NCI-H187 treated with DMSO at 0.1 percent for 48 hours (cell line): ENCODE measurements around the gene NEUROD2.

Experiments used
- DNase-seq: peaks from one replicate; lab custom pipeline; 2025; lab: John Stamatoyannopoulos, UW

NEUROD2 gene

DNA sequence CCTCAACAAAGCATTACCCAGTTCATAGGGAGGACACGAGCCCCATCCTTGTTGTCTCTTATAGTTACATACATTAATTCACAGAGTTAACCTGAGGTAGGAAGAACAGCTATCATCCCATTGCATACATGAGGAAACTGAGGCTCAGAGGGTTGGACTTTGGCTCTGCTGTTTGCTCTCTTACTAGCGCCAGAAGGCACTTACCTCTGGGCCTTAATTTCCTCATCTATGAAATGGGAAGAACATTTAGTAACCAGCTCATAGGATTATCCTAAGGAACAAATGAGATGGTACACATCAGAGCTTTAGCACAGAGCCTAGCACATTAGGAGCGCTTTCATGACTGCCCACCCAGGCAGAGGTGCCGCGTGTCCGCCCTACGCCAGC is 27.6 kb downstream of the NEUROD2 start:
- no peak for DNase-seq

GRCh38 chr17:39579318-39580081 is 28.2 kb downstream of the NEUROD2 start:
- DNase-seq = no peak

DNA sequence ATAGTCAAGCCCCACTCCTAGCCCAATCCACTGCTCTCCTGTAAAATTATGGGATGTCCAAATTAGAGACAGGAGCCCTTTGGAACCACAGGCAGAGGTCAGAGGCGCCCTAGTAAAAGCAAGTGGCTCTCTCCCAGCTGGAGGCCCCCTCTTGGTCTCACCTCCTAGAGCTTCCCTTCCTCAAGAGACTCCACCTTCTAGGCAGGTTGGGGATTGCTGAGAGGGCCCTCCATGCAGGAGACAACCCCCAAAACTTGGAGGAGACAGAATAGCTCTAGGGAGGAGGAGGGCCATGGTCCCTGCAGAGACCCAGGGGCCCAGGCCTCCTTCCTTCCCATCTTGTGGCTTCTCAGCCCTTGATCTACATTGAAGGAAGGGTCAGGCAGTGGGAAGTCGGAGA is 29.4 kb downstream of the NEUROD2 start:
- DNase-seq = no peak

DNA sequence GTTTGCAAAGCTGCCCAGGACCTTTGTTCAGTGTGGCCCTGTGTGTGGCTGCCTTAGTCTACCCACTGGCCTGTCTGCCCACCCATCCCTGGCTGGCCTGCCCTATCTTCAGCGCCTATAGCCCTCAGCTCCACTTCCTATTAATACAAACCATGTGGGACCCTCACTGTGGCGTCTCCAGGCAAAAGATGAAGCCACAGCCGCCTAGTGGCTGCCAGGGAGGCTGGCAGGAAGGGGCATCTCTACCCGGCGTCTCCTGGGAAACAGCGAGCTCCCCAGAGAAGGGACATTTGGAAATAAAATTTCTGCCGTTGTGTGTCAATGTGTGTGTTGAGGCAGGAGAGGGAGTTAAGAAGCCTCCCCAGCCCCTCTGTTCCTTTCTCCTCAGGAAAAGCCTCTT is 31.5 kb downstream of the NEUROD2 start:
- no peak for DNase-seq

GRCh38 chr17:39573447-39574298 is 34.0 kb downstream of the NEUROD2 start:
- no peak for DNase-seq

GRCh38 chr17:39572121-39572520 is 35.6 kb downstream of the NEUROD2 start:
- DNase-seq = no peak

- DNase-seq = no peak
These were observed 38.6 kb downstream of the NEUROD2 start for GRCh38 chr17:39569126-39569525.

DNA sequence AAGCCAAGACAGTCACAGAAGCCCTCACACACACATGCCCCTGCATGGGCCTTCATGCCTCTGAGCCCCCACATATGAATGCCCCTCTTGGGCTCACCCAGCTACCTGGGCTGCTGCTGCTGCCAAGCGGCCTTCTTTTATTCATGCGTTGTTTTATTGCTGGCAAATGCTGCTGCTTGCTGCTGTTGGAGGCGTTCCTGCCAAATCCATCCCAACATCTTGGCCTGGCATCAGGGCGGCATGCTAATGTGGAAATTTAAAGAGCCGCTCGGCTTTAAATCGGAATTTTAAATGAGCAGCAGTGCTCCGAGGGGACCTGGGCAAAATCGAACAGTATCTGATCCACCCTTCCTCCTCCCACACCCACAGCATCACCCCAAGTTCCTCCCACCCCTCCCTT is 39.0 kb downstream of the NEUROD2 start:
- no peak for DNase-seq

GRCh38 chr17:39566094-39566850 is 41.4 kb downstream of the NEUROD2 start:
- no peak for DNase-seq

DNA sequence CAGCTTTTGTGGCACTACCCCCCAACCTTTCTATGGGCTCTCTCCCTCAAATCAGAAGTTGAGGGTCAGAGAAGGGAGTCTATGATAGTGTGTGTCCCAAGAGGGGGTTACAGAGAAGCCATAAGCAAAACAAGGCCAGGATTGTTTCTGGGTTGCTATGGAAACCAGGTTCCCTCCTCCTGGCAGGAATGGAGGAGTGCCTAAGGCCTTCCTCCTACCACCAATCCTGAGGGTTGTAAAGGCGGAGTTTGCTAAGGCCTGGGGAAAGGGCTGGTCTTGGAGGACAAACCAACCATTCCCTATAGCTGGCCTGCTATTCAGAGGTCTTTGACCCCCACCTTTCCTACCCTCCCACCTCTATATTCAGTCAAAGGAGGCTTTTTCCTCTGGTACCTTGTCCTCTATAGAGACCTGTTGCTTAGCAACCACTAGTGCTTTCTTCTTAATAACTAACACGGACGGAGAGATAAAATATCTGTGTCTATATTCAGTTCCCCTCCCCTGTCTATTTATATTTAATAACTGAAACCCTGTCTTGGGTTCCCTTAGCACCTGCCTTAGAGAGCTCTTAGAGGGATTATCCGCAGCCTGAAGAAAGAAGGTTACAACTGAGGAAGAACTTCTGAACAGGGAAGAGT is 43.4 kb downstream of the NEUROD2 start:
- DNase-seq = no peak

GRCh38 chr17:39563476-39563875 is 44.2 kb downstream of the NEUROD2 start:
- no peak for DNase-seq

- no peak for DNase-seq
These were observed 44.7 kb downstream of the NEUROD2 start for GRCh38 chr17:39562976-39563375.

GRCh38 chr17:39562395-39562794 is 45.3 kb downstream of the NEUROD2 start:
- no peak for DNase-seq

- no peak for DNase-seq
These were observed 51.3 kb downstream of the NEUROD2 start for GRCh38 chr17:39556423-39556822.

- DNase-seq = no peak
These were observed 52.4 kb downstream of the NEUROD2 start for GRCh38 chr17:39555368-39555767.
